ENCODE data around the gene PLCL2.

The PLCL2 gene

GRCh38 chr3:17011728-17012338, 127.1 kb downstream of the PLCL2 start:
- no peak for DNase-seq (ENCODE audit: low read depth in 2 of 2)

GRCh38 chr3:17013050-17013449, 128.3 kb downstream of the PLCL2 start:
- DNase-seq (ENCODE audit: low read depth in 2 of 2), result no peak

GRCh38 chr3:17013571-17013970, 128.8 kb downstream of the PLCL2 start:
- no peak for DNase-seq (ENCODE audit: low read depth in 2 of 2)

- no peak for DNase-seq (ENCODE audit: low read depth in 2 of 2)
Observed at GRCh38 chr3:17014284-17014683, 129.5 kb downstream of the PLCL2 start.

GRCh38 chr3:17014709-17015108, 130.0 kb downstream of the PLCL2 start:
- DNase-seq (ENCODE audit: low read depth in 2 of 2), result no peak

- DNase-seq (ENCODE audit: low read depth in 2 of 2), result no peak
Observed at GRCh38 chr3:17021614-17022013, 136.9 kb downstream of the PLCL2 start.

GRCh38 chr3:17023006-17023664, 138.4 kb downstream of the PLCL2 start:
- DNase-seq (ENCODE audit: low read depth in 2 of 2), result no peak

GRCh38 chr3:17025594-17026139, 140.9 kb downstream of the PLCL2 start:
- no peak for DNase-seq (ENCODE audit: low read depth in 2 of 2)

- DNase-seq (ENCODE audit: low read depth in 2 of 2), result no peak
Observed at GRCh38 chr3:17027318-17027717, 142.6 kb downstream of the PLCL2 start.

GRCh38 chr3:17028363-17028762, 143.6 kb downstream of the PLCL2 start:
- no peak for DNase-seq (ENCODE audit: low read depth in 2 of 2)

- DNase-seq (ENCODE audit: low read depth in 2 of 2), result no peak
Observed at GRCh38 chr3:17030438-17030837, 145.7 kb downstream of the PLCL2 start.

GRCh38 chr3:17030956-17031652, 146.3 kb downstream of the PLCL2 start:
- DNase-seq (ENCODE audit: low read depth in 2 of 2), result no peak

- peak in 1 of 2 experiments; percentile 12 for DNase-seq (ENCODE audit: low read depth in 2 of 2)
Observed at GRCh38 chr3:17032407-17033034, 147.8 kb downstream of the PLCL2 start.

GRCh38 chr3:17033516-17034168, 148.9 kb downstream of the PLCL2 start:
- DNase-seq (ENCODE audit: low read depth in 2 of 2), result no peak

GRCh38 chr3:17035033-17035432, 150.3 kb downstream of the PLCL2 start:
- no peak for DNase-seq (ENCODE audit: low read depth in 2 of 2)

- DNase-seq (ENCODE audit: low read depth in 2 of 2), result no peak
Observed at GRCh38 chr3:17035966-17036365, 151.2 kb downstream of the PLCL2 start.

GRCh38 chr3:17038141-17038540, 153.4 kb downstream of the PLCL2 start:
- no peak for DNase-seq (ENCODE audit: low read depth in 2 of 2)

- DNase-seq (ENCODE audit: low read depth in 2 of 2), result no peak
Observed at GRCh38 chr3:17038900-17039553, 154.3 kb downstream of the PLCL2 start.

- DNase-seq (ENCODE audit: low read depth in 2 of 2), result peak; percentile 53 to 68
Observed at GRCh38 chr3:17039594-17039993, 154.8 kb downstream of the PLCL2 start.

GRCh38 chr3:17040322-17040989, 155.7 kb downstream of the PLCL2 start:
- no peak for DNase-seq (ENCODE audit: low read depth in 2 of 2)

GRCh38 chr3:17040990-17041377, 156.2 kb downstream of the PLCL2 start:
- no peak for DNase-seq (ENCODE audit: low read depth in 2 of 2)
